AG09319 (cell line): ENCODE data around the gene CAMK2G.

Experiments used
- DNase-seq: peaks from one replicate; pipeline ENCODE4 v3.0.0-alpha.2; 2010; ENCODE audit warnings: low read depth; ENCODE audit errors: extremely low read depth
- TF ChIP-seq, protein P1 (sequence below): IDR thresholded peaks from 2 replicates; pipeline ENCODE4 v1.5.1; 2011; ENCODE audit warnings: low read depth, mild to moderate bottlenecking, inconsistent platforms, low read length, moderate library complexity

CAMK2G gene

DNA sequence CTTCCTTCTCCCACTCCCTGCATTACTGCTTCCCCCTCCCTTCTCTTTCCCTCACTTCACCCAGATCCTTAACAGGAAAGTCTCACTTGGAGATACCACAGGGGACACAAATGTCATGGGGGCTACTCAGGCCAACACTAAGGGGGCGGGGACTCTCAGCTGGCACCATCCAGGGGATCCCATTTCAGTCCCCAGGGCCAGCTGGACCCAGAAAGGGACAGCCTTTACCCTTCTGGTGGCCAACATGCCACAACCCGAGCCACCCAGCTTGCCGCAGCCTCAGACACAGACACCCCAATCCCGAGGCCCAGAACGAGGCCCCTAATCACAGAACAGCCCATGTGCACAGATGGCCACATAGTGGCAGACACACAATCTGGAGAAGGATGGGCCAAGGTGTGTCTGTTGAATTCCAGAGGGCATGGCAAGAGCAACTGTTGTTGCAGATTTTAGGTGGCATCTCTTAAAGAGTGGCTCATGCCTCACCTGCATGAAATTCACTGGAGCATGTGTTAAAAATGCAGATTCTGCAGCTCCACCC lies 5.6 kb downstream of the CAMK2G start:
- TF ChIP-seq, protein P1, sequence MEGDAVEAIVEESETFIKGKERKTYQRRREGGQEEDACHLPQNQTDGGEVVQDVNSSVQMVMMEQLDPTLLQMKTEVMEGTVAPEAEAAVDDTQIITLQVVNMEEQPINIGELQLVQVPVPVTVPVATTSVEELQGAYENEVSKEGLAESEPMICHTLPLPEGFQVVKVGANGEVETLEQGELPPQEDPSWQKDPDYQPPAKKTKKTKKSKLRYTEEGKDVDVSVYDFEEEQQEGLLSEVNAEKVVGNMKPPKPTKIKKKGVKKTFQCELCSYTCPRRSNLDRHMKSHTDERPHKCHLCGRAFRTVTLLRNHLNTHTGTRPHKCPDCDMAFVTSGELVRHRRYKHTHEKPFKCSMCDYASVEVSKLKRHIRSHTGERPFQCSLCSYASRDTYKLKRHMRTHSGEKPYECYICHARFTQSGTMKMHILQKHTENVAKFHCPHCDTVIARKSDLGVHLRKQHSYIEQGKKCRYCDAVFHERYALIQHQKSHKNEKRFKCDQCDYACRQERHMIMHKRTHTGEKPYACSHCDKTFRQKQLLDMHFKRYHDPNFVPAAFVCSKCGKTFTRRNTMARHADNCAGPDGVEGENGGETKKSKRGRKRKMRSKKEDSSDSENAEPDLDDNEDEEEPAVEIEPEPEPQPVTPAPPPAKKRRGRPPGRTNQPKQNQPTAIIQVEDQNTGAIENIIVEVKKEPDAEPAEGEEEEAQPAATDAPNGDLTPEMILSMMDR: no peak

DNA sequence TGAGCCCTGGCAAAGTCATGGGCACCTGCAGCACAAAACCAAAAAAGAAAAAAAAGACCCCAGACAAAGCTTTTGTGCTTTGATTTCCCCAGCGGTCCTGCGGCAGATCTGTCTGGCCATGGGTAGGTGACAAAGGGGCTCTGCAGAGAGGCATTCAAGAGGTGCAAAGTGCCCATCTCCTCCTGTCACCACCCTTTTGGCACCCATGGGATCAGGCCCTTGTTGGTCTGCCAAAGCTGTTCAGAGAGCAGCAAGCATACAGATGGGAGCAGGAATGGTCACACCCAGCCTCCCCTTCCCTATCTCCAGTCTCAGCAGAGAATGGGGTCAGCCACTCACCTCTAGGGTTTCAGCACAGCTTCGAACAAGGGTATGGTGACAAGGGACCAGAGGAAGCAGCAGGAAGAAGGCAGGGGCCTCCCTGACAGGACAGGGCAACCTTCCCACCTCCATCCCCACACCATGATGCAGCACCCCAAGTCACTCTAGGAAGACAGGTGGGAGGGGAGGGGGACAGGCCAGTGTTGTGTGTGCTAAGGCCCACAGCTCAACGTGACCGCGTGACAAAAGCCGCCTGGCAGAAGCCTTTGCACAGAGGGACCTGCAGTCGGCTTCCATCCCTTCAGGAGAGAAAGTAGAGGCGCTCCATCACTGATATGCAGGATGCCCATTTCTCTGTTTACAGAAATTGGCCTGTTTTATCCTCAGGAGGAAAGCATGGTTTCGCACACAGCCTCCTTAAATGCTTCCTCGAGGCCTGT lies 6.3 kb downstream of the CAMK2G start:
- TF ChIP-seq, protein P1: no peak

More for the DNA sequence above, 5.6 kb downstream of the CAMK2G start:
- DNase-seq: no peak

DNA sequence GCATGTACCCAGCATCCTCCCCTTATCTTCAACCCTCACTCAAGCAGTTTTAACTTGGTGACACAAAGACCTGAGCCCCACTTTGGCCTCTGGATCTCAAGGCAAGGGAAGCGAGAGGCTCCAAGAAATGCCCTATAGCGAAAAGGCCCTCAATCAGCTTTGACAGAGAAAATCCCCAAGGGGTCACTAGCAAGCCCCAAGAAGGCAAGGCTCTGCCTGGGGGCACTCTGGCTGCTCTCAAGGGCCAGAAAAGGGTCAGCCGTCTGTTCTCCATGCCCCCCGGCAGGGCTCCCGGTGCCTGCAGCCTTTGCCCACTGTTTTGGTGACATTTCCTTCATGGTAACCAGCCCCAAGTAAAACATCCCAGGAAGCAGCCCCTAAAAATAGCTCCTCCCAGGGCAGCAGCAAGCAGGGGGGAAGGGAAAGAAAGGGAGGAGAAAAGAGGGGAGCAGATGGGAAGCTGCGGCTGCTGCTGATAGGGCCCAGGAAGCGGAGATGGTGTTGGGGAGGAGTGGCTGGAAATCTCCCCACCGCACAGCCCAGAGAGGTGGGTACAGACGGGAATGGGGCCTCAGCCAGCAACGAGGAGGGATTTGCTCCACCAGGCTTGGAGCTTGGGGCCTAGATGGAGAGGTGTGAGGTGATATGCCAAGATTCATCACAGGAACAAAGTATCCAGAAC lies 7.1 kb downstream of the CAMK2G start:
- DNase-seq: no peak
- TF ChIP-seq, protein P1: no peak

More for the DNA sequence above, 6.3 kb downstream of the CAMK2G start:
- no peak for DNase-seq

DNA sequence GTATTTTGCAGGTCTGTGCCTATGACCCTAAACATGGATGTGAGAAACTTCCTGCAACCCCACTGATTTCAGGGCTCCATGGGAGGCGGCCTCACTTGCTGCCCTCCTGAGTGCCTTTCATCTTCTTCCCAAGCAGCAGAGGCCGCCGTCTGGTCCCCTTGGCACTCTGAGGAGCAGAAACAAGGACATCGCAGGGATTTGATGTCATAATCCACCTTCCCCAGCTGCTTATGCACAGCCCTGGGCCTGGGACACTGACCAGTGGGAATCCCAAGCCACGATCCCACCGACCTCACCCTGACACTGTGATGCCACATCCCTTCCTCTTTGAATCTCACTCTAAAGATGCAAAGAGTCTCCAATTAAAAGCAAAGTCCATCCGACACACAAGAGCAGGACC lies 7.7 kb downstream of the CAMK2G start:
- DNase-seq: no peak
- TF ChIP-seq, protein P1: no peak

DNA sequence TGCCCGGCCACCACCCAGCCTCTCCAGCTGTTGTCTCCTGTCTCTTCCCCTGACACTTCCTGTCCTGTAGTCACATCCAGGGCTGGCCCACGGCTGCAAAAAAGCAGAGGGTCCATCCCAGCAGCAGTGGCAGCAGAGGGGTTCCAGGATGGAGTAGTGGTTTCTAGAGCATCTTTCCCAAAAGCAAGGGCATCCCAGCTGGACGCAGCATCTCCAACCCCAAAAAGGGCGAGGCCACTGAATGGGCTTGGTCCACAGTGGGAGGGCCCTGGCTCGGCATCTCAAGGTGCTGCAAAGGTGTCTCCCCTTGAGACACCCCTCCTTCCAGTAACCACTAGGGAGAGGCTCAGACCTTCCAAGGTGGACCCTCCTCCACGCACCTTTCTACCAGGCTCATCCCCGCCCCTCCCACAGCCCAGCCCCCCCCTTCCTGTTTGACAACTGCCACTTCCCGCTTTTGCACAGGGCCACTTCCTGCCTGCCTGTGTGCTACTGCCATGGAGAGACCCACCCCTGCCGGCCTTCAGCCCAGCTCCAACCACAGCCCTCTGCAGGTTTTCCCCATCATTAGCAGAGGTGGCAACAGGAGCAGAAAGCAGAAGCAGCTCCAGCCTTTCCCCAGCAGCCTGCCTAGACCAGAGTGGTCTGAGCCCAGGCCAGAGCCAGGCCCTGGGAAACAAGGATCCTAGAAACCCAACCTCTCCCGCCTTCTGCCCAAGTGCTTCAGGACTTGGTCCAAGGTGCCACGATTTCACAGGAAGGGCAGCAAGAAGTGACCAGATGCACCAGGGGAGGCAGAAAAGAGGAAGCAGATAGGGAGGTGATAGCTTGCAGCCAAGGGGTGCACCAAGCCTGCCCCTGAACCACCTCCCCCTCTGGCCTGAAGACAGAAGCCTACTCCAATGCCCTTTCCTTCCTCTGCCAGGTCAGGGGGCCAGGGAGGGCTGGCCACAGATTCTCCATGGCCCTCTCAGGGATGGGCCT lies 8.6 kb downstream of the CAMK2G start:
- TF ChIP-seq, protein P1: no peak
- DNase-seq: no peak

DNA sequence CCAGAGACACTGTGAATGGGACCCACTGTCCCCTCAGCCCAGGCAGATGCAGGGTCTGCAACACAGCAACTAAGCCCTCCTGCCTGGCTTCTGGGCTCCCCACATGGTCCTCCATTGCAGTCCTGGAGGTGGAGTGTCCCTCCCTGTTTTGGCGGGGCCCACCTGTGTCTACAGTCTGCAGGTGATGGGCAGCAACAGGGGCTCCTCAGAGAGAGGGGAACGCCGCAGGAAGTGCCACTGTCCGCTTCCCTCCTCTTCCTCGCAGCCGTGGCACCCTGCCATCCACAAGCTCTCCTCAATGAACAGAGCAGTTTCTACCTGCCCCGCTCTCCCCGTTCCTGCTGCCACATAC lies 9.3 kb downstream of the CAMK2G start:
- TF ChIP-seq, protein P1: no peak
- DNase-seq: no peak
